Measurements from ENCODE around the gene MS4A14. TPM values are rescaled to one million over a fixed set of nuclear protein-coding genes. Genes with fewer than 3 reads are reported as not detected.
A peak's percentile ranks its signal among the peaks of the same experiment; 100 is the strongest.

MS4A14 gene
- total RNA-seq, 6 donors from 2014 or later = 4.0 to 35.6 (median 8.6) TPM

- ATAC-seq (ENCODE audit: low FRiP score in 2 of 2) (peak; percentile 74 to 84), DNase-seq (peak in 1 of 2 donors; percentile 40)
- WGBS, 2 donors = 38 to 49% methylated on average over 5 of the region's 5 CpGs
- no peaks in the 10 kb centered on the region for H3K9me3 ChIP-seq
- peak overlapping the region in 1 of 4 donors; percentile 52 for H3K27ac ChIP-seq
- TF ChIP-seq POLR2A (IDR thresholded peaks at IDR 0.05) = peak in 1 of 4 donors; percentile 57
- TF ChIP-seq EP300 (IDR thresholded peaks at IDR 0.05) = no peak
- no peaks in the 10 kb centered on the region for H3K27me3 ChIP-seq
- no peaks in the 10 kb centered on the region for H3K4me1 ChIP-seq
- no peaks in the 10 kb centered on the region for H3K36me3 ChIP-seq
- H3K4me3 ChIP-seq = no peak overlapping the region
These were observed 6.9 kb upstream of the MS4A14 start for GRCh38 chr11:60389279-60389910.

- no peak for DNase-seq
- Histone ChIP-seq H3K4me3 (no peak overlapping the region), H3K27ac (peak overlapping the region in 1 of 4 donors; percentile 21), H3K4me1 (no peaks in the 10 kb centered on the region), H3K9me3 (no peaks in the 10 kb centered on the region), H3K27me3 (no peaks in the 10 kb centered on the region), H3K36me3 (no peaks in the 10 kb centered on the region)
- ATAC-seq (ENCODE audit: low FRiP score in 2 of 2) = peak in 1 of 2 donors; percentile 11
- TF ChIP-seq EP300 (IDR thresholded peaks at IDR 0.05) (no peak), POLR2A (IDR thresholded peaks at IDR 0.05) (no peak), CTCF (IDR thresholded peaks at IDR 0.05) (no peak), POLR2AphosphoS5 (IDR thresholded peaks at IDR 0.05) (no peak)
These were observed 5.8 kb upstream of the MS4A14 start for GRCh38 chr11:60390419-60390818.

GRCh38 chr11:60392361-60392760 lies 3.9 kb upstream of the MS4A14 start:
- H3K27me3 ChIP-seq = no peaks in the 10 kb centered on the region
- H3K4me1 ChIP-seq = no peaks in the 10 kb centered on the region
- no peak overlapping the region for H3K4me3 ChIP-seq
- WGBS, 2 donors = 65 to 82% methylated on average over 2 of the region's 2 CpGs
- DNase-seq = no peak
- no peak for ATAC-seq (ENCODE audit: low FRiP score in 2 of 2)
- H3K9me3 ChIP-seq = no peaks in the 10 kb centered on the region
- no peak overlapping the region for H3K27ac ChIP-seq
- no peak for TF ChIP-seq POLR2AphosphoS5 (IDR thresholded peaks at IDR 0.05)
- peak in 1 of 4 donors; percentile 17 for TF ChIP-seq POLR2A (IDR thresholded peaks at IDR 0.05)
- no peaks in the 10 kb centered on the region for H3K36me3 ChIP-seq

- Histone ChIP-seq H3K27ac (no peak overlapping the region), H3K27me3 (no peaks in the 10 kb centered on the region), H3K36me3 (no peaks in the 10 kb centered on the region), H3K9me3 (no peaks in the 10 kb centered on the region), H3K4me1 (no peaks in the 10 kb centered on the region), H3K4me3 (no peak overlapping the region)
- TF ChIP-seq POLR2A (IDR thresholded peaks at IDR 0.05) = peak in 1 of 4 donors; percentile 21
- no peak for TF ChIP-seq CTCF (IDR thresholded peaks at IDR 0.05)
- DNase-seq (no peak), ATAC-seq (ENCODE audit: low FRiP score in 2 of 2) (no peak)
- 81 to 84% methylated on average over 5 of the region's 5 CpGs for WGBS, 2 donors
These were observed 3.2 kb upstream of the MS4A14 start for GRCh38 chr11:60393016-60393415.

GRCh38 chr11:60394666-60395380 lies 1.4 kb upstream of the MS4A14 start:
- Histone ChIP-seq H3K27me3 (no peaks in the 10 kb centered on the region), H3K36me3 (no peaks in the 10 kb centered on the region), H3K9me3 (no peaks in the 10 kb centered on the region), H3K4me3 (no peak overlapping the region), H3K27ac (peak overlapping the region in 2 of 4 donors; percentile 20 to 21), H3K4me1 (no peaks in the 10 kb centered on the region)
- 77 to 90% methylated on average over 7 of the region's 7 CpGs for WGBS, 2 donors
- TF ChIP-seq EP300 (IDR thresholded peaks at IDR 0.05) (peak in 2 of 4 donors; percentile 4 to 26), CTCF (IDR thresholded peaks at IDR 0.05) (no peak), POLR2A (IDR thresholded peaks at IDR 0.05) (no peak), POLR2AphosphoS5 (IDR thresholded peaks at IDR 0.05) (no peak)
- ATAC-seq (ENCODE audit: low FRiP score in 2 of 2) (peak in 1 of 2 donors; percentile 32), DNase-seq (no peak)
